Prostate gland (tissue), 2 donors: ENCODE measurements around the gene FKBP6. TPM values are rescaled to one million over a fixed set of nuclear protein-coding genes. Genes with fewer than 3 reads are reported as not detected.
"Not testable (repeated sequence)": the region's sequence is repeated elsewhere in the genome, so short reads cannot be mapped to it uniquely, and the experiment has no call there.

Experiments used
- DNase-seq: peaks from one replicate; pipeline ENCODE4 v3.0.0-alpha.2; 2019; ENCODE audit warnings: low spot score
- H3K27ac ChIP-seq, 2 donors: fragments of 200-600 bp; sonication (generic); 2 replicates each; pipeline ENCODE4 v1.5.1; 2017 to 2019
- H3K27me3 ChIP-seq: fragments of 200-600 bp; sonication (generic); replicated peaks from 2 replicates; pipeline ENCODE4 v1.5.1; 2019; ENCODE audit not compliant: insufficient read depth
- H3K36me3 ChIP-seq, 2 donors: fragments of 200-600 bp; sonication (generic); 1 replicate in 1 of 2; 2 replicates in 1 of 2; pipeline versions ENCODE4 v1.5.1 to v1.8.1; 2017 to 2019
- H3K4me1 ChIP-seq: fragments of 200-600 bp; sonication (generic); replicated peaks from 2 replicates; pipeline ENCODE4 v1.5.1; 2019
- H3K4me3 ChIP-seq, 2 donors: fragments of 200-600 bp; sonication (generic); 2 replicates each; pipeline ENCODE4 v1.5.1; 2017 to 2019
- H3K9me3 ChIP-seq: fragments of 200-600 bp; sonication (generic); 2 replicates; pipeline ENCODE4 v1.5.1; 2017
- CTCF ChIP-seq, 4 experiments: fragments of 200-600 bp in 2 of 4; fragments of 450-650 bp in 2 of 4; sonication (generic) in 2 of 4; IDR thresholded peaks; 1 replicate in 3 of 4; 2 replicates in 1 of 4; pipeline ENCODE4 v1.5.1; 2016 to 2019; ENCODE audit warnings: antibody characterized with exemption in 4 of 4, mild to moderate bottlenecking in 2 of 4, moderate library complexity in 2 of 4
- POLR2A ChIP-seq: fragments of 450-650 bp; IDR thresholded peaks from one replicate; pipeline ENCODE4 v1.6.1; 2016; ENCODE audit warnings: antibody characterized with exemption, mild to moderate bottlenecking
- POLR2AphosphoS5 ChIP-seq: sonication (generic); formaldehyde crosslinking; IDR thresholded peaks from one replicate; pipeline ENCODE4 v1.6.1; 2017; ENCODE audit warnings: antibody characterized with exemption
- WGBS: methylation state at CpG from one replicate; pipeline ENCODE4 v1.1.5; 2018; 5-methylcytosine and 5-hydroxymethylcytosine counted together
- intact Hi-C: fragments of 100-400 bp; cut with DNase I; formaldehyde crosslinking; loops from one replicate; pipeline ENCODE4 v1.14.2; 2022
- total RNA-seq, 2 donors: library from RNA; depleted of rRNA; stranded (reverse); fragments of >200 nt; gene quantifications; one replicate each; pipeline ENCODE4 v1.1.0, GENCODE V29; 2016

FKBP6 gene
- total RNA-seq, 2 donors from 2014 or later, result 16.5 TPM; not detected in 1

- no peaks in the 10 kb centered on the region for H3K36me3 ChIP-seq
- TF ChIP-seq POLR2AphosphoS5 (no peak), POLR2A (no peak), CTCF (IDR thresholded peaks at IDR 0.05) (no peak)
- no peak for DNase-seq
- WGBS, result 76% methylated on average over 4 of the region's 4 CpGs
- H3K27ac ChIP-seq, result no peak overlapping the region
- H3K9me3 ChIP-seq, result no peaks in the 10 kb centered on the region
- H3K27me3 ChIP-seq, result no peaks in the 10 kb centered on the region
- no peaks in the 10 kb centered on the region for H3K4me1 ChIP-seq
- no peak overlapping the region for H3K4me3 ChIP-seq
- intact Hi-C loops, result no loop called here
Observed at GRCh38 chr7:73313521-73313906, 14.4 kb upstream of the FKBP6 start.

- intact Hi-C loops, result no loop called here
- H3K36me3 ChIP-seq, result no peaks in the 10 kb centered on the region
- no peak overlapping the region for H3K27ac ChIP-seq
- no peaks in the 10 kb centered on the region for H3K27me3 ChIP-seq
- no peak for DNase-seq
- WGBS, result 77% methylated on average over 5 of the region's 5 CpGs
- H3K9me3 ChIP-seq, result no peaks in the 10 kb centered on the region
- TF ChIP-seq POLR2A (no peak), CTCF (IDR thresholded peaks at IDR 0.05) (no peak), POLR2AphosphoS5 (no peak)
- H3K4me3 ChIP-seq, result no peak overlapping the region
- H3K4me1 ChIP-seq, result no peaks in the 10 kb centered on the region
Observed at GRCh38 chr7:73314271-73314670, 13.7 kb upstream of the FKBP6 start.

- Histone ChIP-seq H3K9me3 (no peaks in the 10 kb centered on the region), H3K36me3 (no peaks in the 10 kb centered on the region), H3K27ac (no peak overlapping the region), H3K27me3 (no peaks in the 10 kb centered on the region), H3K4me1 (no peaks in the 10 kb centered on the region), H3K4me3 (no peak overlapping the region)
- 86% methylated on average over 9 of the region's 9 CpGs for WGBS
- DNase-seq, result no peak
- intact Hi-C loops, result no loop called here
- TF ChIP-seq POLR2AphosphoS5 (no peak), CTCF (IDR thresholded peaks at IDR 0.05) (no peak), POLR2A (no peak)
Observed at GRCh38 chr7:73316521-73316920, 11.4 kb upstream of the FKBP6 start.

- H3K36me3 ChIP-seq, DNase-seq, H3K4me3 ChIP-seq, H3K27ac ChIP-seq, intact Hi-C loops, H3K27me3 ChIP-seq, H3K4me1 ChIP-seq, H3K9me3 ChIP-seq: not testable (repeated sequence)
- 80% methylated on average over 15 of the region's 18 CpGs for WGBS
Observed at GRCh38 chr7:73318656-73319204, 9.2 kb upstream of the FKBP6 start.

- H3K36me3 ChIP-seq, H3K4me3 ChIP-seq, H3K9me3 ChIP-seq, DNase-seq, H3K27me3 ChIP-seq, H3K4me1 ChIP-seq, H3K27ac ChIP-seq, intact Hi-C loops: not testable (repeated sequence)
- 76% methylated on average over 9 of the region's 9 CpGs for WGBS
Observed at GRCh38 chr7:73319541-73319940, 8.4 kb upstream of the FKBP6 start.

- H3K4me1 ChIP-seq, H3K4me3 ChIP-seq, H3K9me3 ChIP-seq, DNase-seq, H3K27me3 ChIP-seq, H3K27ac ChIP-seq, intact Hi-C loops, H3K36me3 ChIP-seq: not testable (repeated sequence)
- WGBS, result 77% methylated on average over 9 of the region's 9 CpGs
Observed at GRCh38 chr7:73320009-73320408, 8.0 kb upstream of the FKBP6 start.

- WGBS, result 55% methylated on average over 5 of the region's 5 CpGs
- H3K4me3 ChIP-seq, H3K36me3 ChIP-seq, intact Hi-C loops, H3K27ac ChIP-seq, H3K9me3 ChIP-seq, H3K4me1 ChIP-seq, DNase-seq, H3K27me3 ChIP-seq: not testable (repeated sequence)
Observed at GRCh38 chr7:73323434-73324080, 4.4 kb upstream of the FKBP6 start.
